Measurements from ENCODE around the gene TK2.

DNA sequence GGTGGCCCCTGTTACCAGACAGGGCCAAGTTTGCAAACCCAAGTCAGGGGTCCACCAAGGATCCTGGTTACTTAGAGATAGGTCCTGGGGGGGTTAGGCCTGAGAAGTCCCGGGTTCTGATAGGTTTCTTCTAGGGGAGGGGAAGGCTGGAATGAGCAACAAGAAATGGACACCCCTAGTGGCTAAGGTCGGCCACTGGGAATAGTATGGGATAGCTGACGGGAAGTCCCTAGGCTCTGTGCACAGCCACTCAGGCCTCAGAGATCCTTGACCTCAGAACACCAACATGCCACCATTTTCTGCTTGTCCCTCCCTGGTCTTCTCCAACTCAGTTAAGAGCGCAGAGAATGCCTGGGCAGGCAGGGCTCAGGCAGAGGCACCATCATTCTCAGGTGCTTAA is 13.4 kb downstream of the TK2 start:
- TF ChIP-seq, protein P1, sequence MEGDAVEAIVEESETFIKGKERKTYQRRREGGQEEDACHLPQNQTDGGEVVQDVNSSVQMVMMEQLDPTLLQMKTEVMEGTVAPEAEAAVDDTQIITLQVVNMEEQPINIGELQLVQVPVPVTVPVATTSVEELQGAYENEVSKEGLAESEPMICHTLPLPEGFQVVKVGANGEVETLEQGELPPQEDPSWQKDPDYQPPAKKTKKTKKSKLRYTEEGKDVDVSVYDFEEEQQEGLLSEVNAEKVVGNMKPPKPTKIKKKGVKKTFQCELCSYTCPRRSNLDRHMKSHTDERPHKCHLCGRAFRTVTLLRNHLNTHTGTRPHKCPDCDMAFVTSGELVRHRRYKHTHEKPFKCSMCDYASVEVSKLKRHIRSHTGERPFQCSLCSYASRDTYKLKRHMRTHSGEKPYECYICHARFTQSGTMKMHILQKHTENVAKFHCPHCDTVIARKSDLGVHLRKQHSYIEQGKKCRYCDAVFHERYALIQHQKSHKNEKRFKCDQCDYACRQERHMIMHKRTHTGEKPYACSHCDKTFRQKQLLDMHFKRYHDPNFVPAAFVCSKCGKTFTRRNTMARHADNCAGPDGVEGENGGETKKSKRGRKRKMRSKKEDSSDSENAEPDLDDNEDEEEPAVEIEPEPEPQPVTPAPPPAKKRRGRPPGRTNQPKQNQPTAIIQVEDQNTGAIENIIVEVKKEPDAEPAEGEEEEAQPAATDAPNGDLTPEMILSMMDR (IDR thresholded peaks at IDR 0.05; ENCODE audit: insufficient read depth, low read length, poor library complexity, severe bottlenecking): no peak
- TF ChIP-seq EZH2phosphoT487 (conservative IDR thresholded peaks at IDR 0.05; ENCODE audit: low read length): no peak
